GM11168 (cell line): Measurements from ENCODE around the gene RALGAPB.
"Not testable (repeated sequence)": the region's sequence is repeated elsewhere in the genome, so short reads cannot be mapped to it uniquely, and the experiment has no call there.

Experiments used
- in situ Hi-C: fragments of 300-500 bp; cut with MboI; formaldehyde crosslinking; loops from one replicate; pipeline ENCODE4 v1.12.0; 2022; ENCODE audit warnings: low sequenced_read_pairs; ENCODE audit not compliant: unreplicated experiment

Gene RALGAPB

GRCh38 chr20:38479596-38479995, 7.0 kb downstream of the RALGAPB start:
- in situ Hi-C loops = no loop called here

- in situ Hi-C loops = no loop called here
Observed at GRCh38 chr20:38485041-38485440, 12.4 kb downstream of the RALGAPB start.

- in situ Hi-C loops = no loop called here
Observed at GRCh38 chr20:38489181-38489580, 16.5 kb downstream of the RALGAPB start.

GRCh38 chr20:38497246-38497935, 24.7 kb downstream of the RALGAPB start:
- in situ Hi-C loops = no loop called here

- in situ Hi-C loops = no loop called here
Observed at GRCh38 chr20:38498909-38499308, 26.3 kb downstream of the RALGAPB start.

GRCh38 chr20:38499366-38499765, 26.7 kb downstream of the RALGAPB start:
- in situ Hi-C loops = no loop called here

- in situ Hi-C loops = no loop called here
Observed at GRCh38 chr20:38501858-38502436, 29.3 kb downstream of the RALGAPB start.

- in situ Hi-C loops = no loop called here
Observed at GRCh38 chr20:38504368-38505090, 31.9 kb downstream of the RALGAPB start.

- in situ Hi-C loops = no loop called here
Observed at GRCh38 chr20:38505091-38505455, 32.4 kb downstream of the RALGAPB start.

GRCh38 chr20:38511726-38512125, 39.1 kb downstream of the RALGAPB start:
- in situ Hi-C loops = not testable (repeated sequence)

GRCh38 chr20:38514185-38514584, 41.5 kb downstream of the RALGAPB start:
- in situ Hi-C loops = no loop called here

- in situ Hi-C loops = no loop called here
Observed at GRCh38 chr20:38514947-38515346, 42.3 kb downstream of the RALGAPB start.

- in situ Hi-C loops = no loop called here
Observed at GRCh38 chr20:38515631-38516030, 43.0 kb downstream of the RALGAPB start.

- in situ Hi-C loops = no loop called here
Observed at GRCh38 chr20:38519426-38519825, 46.8 kb downstream of the RALGAPB start.

GRCh38 chr20:38520261-38520660, 47.6 kb downstream of the RALGAPB start:
- in situ Hi-C loops = no loop called here

- in situ Hi-C loops = no loop called here
Observed at GRCh38 chr20:38523697-38524096, 51.1 kb downstream of the RALGAPB start.

GRCh38 chr20:38528167-38528566, 55.5 kb downstream of the RALGAPB start:
- in situ Hi-C loops = no loop called here

GRCh38 chr20:38531021-38531420, 58.4 kb downstream of the RALGAPB start:
- in situ Hi-C loops = no loop called here

- in situ Hi-C loops = no loop called here
Observed at GRCh38 chr20:38534756-38535155, 62.1 kb downstream of the RALGAPB start.

GRCh38 chr20:38536310-38536709, 63.7 kb downstream of the RALGAPB start:
- in situ Hi-C loops = no loop called here

GRCh38 chr20:38537176-38537575, 64.5 kb downstream of the RALGAPB start:
- in situ Hi-C loops = no loop called here

GRCh38 chr20:38538789-38539188, 66.1 kb downstream of the RALGAPB start:
- in situ Hi-C loops = no loop called here
